Kidney epithelial cell (primary cell): ENCODE measurements around the gene TTC29. TPM values are rescaled to one million over a fixed set of nuclear protein-coding genes. Genes with fewer than 3 reads are reported as not detected.

Source experiments
- DNase-seq: peaks from one replicate; pipeline ENCODE4 v3.0.0-alpha.2; 2010; ENCODE audit warnings: low read depth
- H3K27me3 ChIP-seq: 2 replicates; pipeline ENCODE4 v1.6.0; 2011; ENCODE audit warnings: low read length; ENCODE audit not compliant: control insufficient read depth, insufficient read depth
- H3K36me3 ChIP-seq: 2 replicates; pipeline ENCODE4 v1.5.1; 2011; ENCODE audit warnings: low read length; ENCODE audit not compliant: control insufficient read depth, insufficient read depth
- H3K4me3 ChIP-seq: 2 replicates; pipeline ENCODE4 v1.5.1; 2011; ENCODE audit warnings: low read depth, mild to moderate bottlenecking, control low read depth, low read length
- CTCF ChIP-seq: IDR thresholded peaks from 2 replicates; pipeline ENCODE4 v1.5.1; 2011; ENCODE audit warnings: mild to moderate bottlenecking, moderate library complexity, low read length, control low read depth, inconsistent platforms; ENCODE audit not compliant: insufficient read depth, poor library complexity, severe bottlenecking
- total RNA-seq: library from RNA; depleted of rRNA; stranded (reverse); fragments of >200 nt; gene quantifications from 2 replicates; pipeline ENCODE4 v1.2.3, GENCODE V29; 2015

The TTC29 gene
- total RNA-seq, 1 donor from 2014 or later = 0.79 TPM

GRCh38 chr4:146852360-146852759, 93.3 kb downstream of the TTC29 start:
- no peak overlapping the region for H3K4me3 ChIP-seq
- no peak for TF ChIP-seq CTCF
- no peaks in the 10 kb centered on the region for H3K27me3 ChIP-seq
- no peaks in the 10 kb centered on the region for H3K36me3 ChIP-seq
- no peak for DNase-seq

GRCh38 chr4:146847345-146847744, 98.3 kb downstream of the TTC29 start:
- TF ChIP-seq CTCF = no peak
- no peak overlapping the region for H3K4me3 ChIP-seq
- no peaks in the 10 kb centered on the region for H3K36me3 ChIP-seq
- no peaks in the 10 kb centered on the region for H3K27me3 ChIP-seq
- no peak for DNase-seq

- H3K36me3 ChIP-seq = no peaks in the 10 kb centered on the region
- no peaks in the 10 kb centered on the region for H3K27me3 ChIP-seq
- DNase-seq = no peak
- H3K4me3 ChIP-seq = no peak overlapping the region
- TF ChIP-seq CTCF = no peak
These were observed 98.8 kb downstream of the TTC29 start for GRCh38 chr4:146846882-146847281.

GRCh38 chr4:146844761-146845160, 100.9 kb downstream of the TTC29 start:
- TF ChIP-seq CTCF = no peak
- Histone ChIP-seq H3K27me3 (no peaks in the 10 kb centered on the region), H3K36me3 (no peaks in the 10 kb centered on the region), H3K4me3 (no peak overlapping the region)
- no peak for DNase-seq

GRCh38 chr4:146842876-146843275, 102.8 kb downstream of the TTC29 start:
- no peak for TF ChIP-seq CTCF
- H3K36me3 ChIP-seq = no peaks in the 10 kb centered on the region
- H3K27me3 ChIP-seq = no peaks in the 10 kb centered on the region
- no peak for DNase-seq
- H3K4me3 ChIP-seq = no peak overlapping the region

GRCh38 chr4:146840731-146841130, 104.9 kb downstream of the TTC29 start:
- no peaks in the 10 kb centered on the region for H3K36me3 ChIP-seq
- no peak for DNase-seq
- H3K4me3 ChIP-seq = no peak overlapping the region
- TF ChIP-seq CTCF = no peak
- H3K27me3 ChIP-seq = no peaks in the 10 kb centered on the region
